Astrocyte (in vitro differentiated cells and primary cell): ENCODE data around the gene FSHB. TPM values are rescaled to one million over a fixed set of nuclear protein-coding genes. Genes with fewer than 3 reads are reported as not detected.

Source experiments
- DNase-seq: peaks from one replicate; pipeline ENCODE4 v3.0.0-alpha.2; 2010; ENCODE audit warnings: low read depth
- FAIRE-seq: peaks from 2 replicates; lab custom pipeline; 2011; peaks lifted over from hg19 to GRCh38; lab: Jason Lieb, UNC
- H2AFZ ChIP-seq: 2 replicates; pipeline ENCODE4 v1.6.0; 2012; ENCODE audit warnings: low read depth, low read length, inconsistent platforms
- H3K27ac ChIP-seq: 2 replicates; pipeline ENCODE4 v1.5.1; 2011; ENCODE audit warnings: low read depth, low read length, inconsistent platforms
- H3K27me3 ChIP-seq: 2 replicates; pipeline ENCODE4 v1.6.0; 2011; ENCODE audit warnings: low read length, inconsistent platforms; ENCODE audit not compliant: insufficient read depth
- H3K36me3 ChIP-seq: 2 replicates; pipeline ENCODE4 v1.5.1; 2011; ENCODE audit warnings: low read length, inconsistent platforms; ENCODE audit not compliant: insufficient read depth
- H3K4me1 ChIP-seq: 2 replicates; pipeline ENCODE4 v1.5.1; 2011; ENCODE audit warnings: low read length, inconsistent platforms; ENCODE audit not compliant: insufficient read depth
- H3K4me2 ChIP-seq: 2 replicates; pipeline ENCODE4 v1.6.0; 2012; ENCODE audit warnings: low read length, inconsistent platforms
- H3K4me3 ChIP-seq: 2 replicates; pipeline ENCODE4 v1.5.1; 2011; ENCODE audit warnings: low read depth, mild to moderate bottlenecking, low read length, inconsistent platforms; ENCODE audit not compliant: insufficient read depth
- H3K79me2 ChIP-seq: 2 replicates; pipeline ENCODE4 v1.6.0; 2012; ENCODE audit warnings: mild to moderate bottlenecking, low read length, inconsistent platforms; ENCODE audit not compliant: insufficient read depth
- H3K9ac ChIP-seq: 2 replicates; pipeline ENCODE4 v1.6.0; 2012; ENCODE audit warnings: mild to moderate bottlenecking, low read length, inconsistent platforms
- H3K9me3 ChIP-seq: 2 replicates; pipeline ENCODE4 v1.5.1; 2012; ENCODE audit warnings: low read depth, mild to moderate bottlenecking, low read length, inconsistent platforms; ENCODE audit not compliant: insufficient read depth
- H4K20me1 ChIP-seq: 2 replicates; pipeline ENCODE4 v1.6.0; 2012; ENCODE audit warnings: low read length, inconsistent platforms; ENCODE audit not compliant: insufficient read depth
- H3K27ac Mint-ChIP-seq: one replicate; pipeline ENCODE4 v1.8.0; 2021; ENCODE audit warnings: mild to moderate bottlenecking, mixed read lengths; ENCODE audit not compliant: unreplicated experiment
- H3K27me3 Mint-ChIP-seq: one replicate; pipeline ENCODE4 v1.8.0; 2021; ENCODE audit warnings: low read depth, mixed read lengths; ENCODE audit not compliant: unreplicated experiment
- H3K36me3 Mint-ChIP-seq: one replicate; pipeline ENCODE4 v1.8.0; 2021; ENCODE audit warnings: low read depth, mixed read lengths; ENCODE audit not compliant: unreplicated experiment
- H3K4me1 Mint-ChIP-seq: one replicate; pipeline ENCODE4 v1.8.0; 2021; ENCODE audit warnings: low read depth, mixed read lengths; ENCODE audit not compliant: unreplicated experiment
- H3K4me3 Mint-ChIP-seq: one replicate; pipeline ENCODE4 v1.8.0; 2021; ENCODE audit warnings: mild to moderate bottlenecking, moderate library complexity, mixed read lengths; ENCODE audit not compliant: unreplicated experiment
- H3K9me3 Mint-ChIP-seq: one replicate; pipeline ENCODE4 v1.8.0; 2021; ENCODE audit warnings: mild to moderate bottlenecking, mixed read lengths; ENCODE audit not compliant: unreplicated experiment
- EZH2 ChIP-seq: IDR thresholded peaks from 2 replicates; pipeline ENCODE4 v1.6.1; 2012; ENCODE audit warnings: mild to moderate bottlenecking, low read length, inconsistent platforms; ENCODE audit not compliant: insufficient read depth
- total RNA-seq: library from RNA; stranded (reverse); gene quantifications from 2 replicates; pipeline ENCODE4 v1.2.1, GENCODE V29; 2021
- TF ChIP-seq, protein P1 (sequence below): IDR thresholded peaks from 2 replicates; pipeline ENCODE4 v1.5.1; 2011; ENCODE audit warnings: low read depth, mild to moderate bottlenecking, inconsistent platforms, low read length, moderate library complexity; ENCODE audit not compliant: insufficient read depth

The FSHB gene
- total RNA-seq, 1 donor from 2014 or later = not detected

DNA sequence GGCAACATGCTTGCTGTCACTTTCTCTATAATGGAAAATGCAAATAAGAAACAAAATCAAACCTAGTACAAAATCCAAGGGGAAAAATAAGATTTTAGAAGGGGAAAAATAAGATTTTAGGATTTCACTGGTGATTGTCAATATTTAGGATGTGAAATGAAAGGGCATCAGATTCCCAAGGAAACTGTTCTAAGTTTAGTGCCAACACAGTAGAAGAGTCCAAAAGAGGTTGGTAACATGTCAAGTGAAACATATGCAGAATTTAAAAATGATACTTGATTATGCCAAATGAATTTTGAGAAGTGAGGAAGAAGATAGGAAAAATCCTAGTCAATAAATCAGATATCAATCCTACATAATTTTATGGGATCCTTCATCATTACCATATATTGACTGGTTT, 46.4 kb downstream of the FSHB start:
- H4K20me1 ChIP-seq = no peaks in the 10 kb centered on the region
- no peak overlapping the region for H3K27ac ChIP-seq
- peaks cover 2% of the 10 kb centered on the region for H3K4me1 Mint-ChIP-seq
- no peaks in the 10 kb centered on the region for H3K79me2 ChIP-seq
- H3K27ac Mint-ChIP-seq = no peak overlapping the region
- TF ChIP-seq, protein P1, sequence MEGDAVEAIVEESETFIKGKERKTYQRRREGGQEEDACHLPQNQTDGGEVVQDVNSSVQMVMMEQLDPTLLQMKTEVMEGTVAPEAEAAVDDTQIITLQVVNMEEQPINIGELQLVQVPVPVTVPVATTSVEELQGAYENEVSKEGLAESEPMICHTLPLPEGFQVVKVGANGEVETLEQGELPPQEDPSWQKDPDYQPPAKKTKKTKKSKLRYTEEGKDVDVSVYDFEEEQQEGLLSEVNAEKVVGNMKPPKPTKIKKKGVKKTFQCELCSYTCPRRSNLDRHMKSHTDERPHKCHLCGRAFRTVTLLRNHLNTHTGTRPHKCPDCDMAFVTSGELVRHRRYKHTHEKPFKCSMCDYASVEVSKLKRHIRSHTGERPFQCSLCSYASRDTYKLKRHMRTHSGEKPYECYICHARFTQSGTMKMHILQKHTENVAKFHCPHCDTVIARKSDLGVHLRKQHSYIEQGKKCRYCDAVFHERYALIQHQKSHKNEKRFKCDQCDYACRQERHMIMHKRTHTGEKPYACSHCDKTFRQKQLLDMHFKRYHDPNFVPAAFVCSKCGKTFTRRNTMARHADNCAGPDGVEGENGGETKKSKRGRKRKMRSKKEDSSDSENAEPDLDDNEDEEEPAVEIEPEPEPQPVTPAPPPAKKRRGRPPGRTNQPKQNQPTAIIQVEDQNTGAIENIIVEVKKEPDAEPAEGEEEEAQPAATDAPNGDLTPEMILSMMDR = no peak
- TF ChIP-seq EZH2 = no peak
- H3K4me3 Mint-ChIP-seq = no peak overlapping the region
- no peaks in the 10 kb centered on the region for H3K9me3 ChIP-seq
- H3K36me3 Mint-ChIP-seq = no peaks in the 10 kb centered on the region
- no peak overlapping the region for H2AFZ ChIP-seq
- DNase-seq (no peak), FAIRE-seq (no peak)
- peaks cover 3% of the 10 kb centered on the region for H3K4me1 ChIP-seq
- no peak overlapping the region for H3K4me2 ChIP-seq
- H3K27me3 ChIP-seq = no peaks in the 10 kb centered on the region
- no peak overlapping the region for H3K9ac ChIP-seq
- no peaks in the 10 kb centered on the region for H3K9me3 Mint-ChIP-seq
- no peak overlapping the region for H3K4me3 ChIP-seq
- H3K36me3 ChIP-seq = no peaks in the 10 kb centered on the region
- H3K27me3 Mint-ChIP-seq = no peaks in the 10 kb centered on the region

DNA sequence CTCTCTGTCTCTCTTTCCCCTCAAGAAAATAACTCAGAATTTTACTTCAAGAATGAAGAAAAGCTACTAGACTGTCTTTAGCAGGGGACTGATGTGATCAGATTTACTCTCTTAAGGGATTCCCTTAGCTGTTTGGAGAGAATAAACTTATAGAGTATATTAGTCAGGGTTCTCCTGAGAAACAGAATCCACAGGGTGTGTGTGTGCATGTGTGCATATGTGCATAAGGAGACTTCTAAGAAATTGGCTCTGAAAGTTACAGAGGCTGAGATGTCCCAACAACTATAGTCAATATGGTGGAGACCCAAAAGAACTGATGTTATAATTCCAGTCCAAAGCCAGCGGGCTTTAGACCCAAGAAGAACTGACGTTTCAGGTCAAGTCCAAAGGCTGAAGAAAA, 49.0 kb downstream of the FSHB start:
- H3K36me3 Mint-ChIP-seq = no peaks in the 10 kb centered on the region
- Histone ChIP-seq H3K27me3 (no peaks in the 10 kb centered on the region), H4K20me1 (no peaks in the 10 kb centered on the region), H3K4me2 (no peak overlapping the region), H3K27ac (no peak overlapping the region), H3K36me3 (no peaks in the 10 kb centered on the region), H3K4me1 (peaks cover 5% of the 10 kb centered on the region), H2AFZ (no peak overlapping the region), H3K79me2 (no peaks in the 10 kb centered on the region), H3K4me3 (no peak overlapping the region), H3K9ac (no peak overlapping the region), H3K9me3 (no peaks in the 10 kb centered on the region)
- DNase-seq (no peak), FAIRE-seq (no peak)
- no peaks in the 10 kb centered on the region for H3K9me3 Mint-ChIP-seq
- TF ChIP-seq, protein P1 = no peak
- TF ChIP-seq EZH2 = no peak
- H3K27ac Mint-ChIP-seq = no peak overlapping the region
- peaks cover 6% of the 10 kb centered on the region for H3K4me1 Mint-ChIP-seq
- no peak overlapping the region for H3K4me3 Mint-ChIP-seq
- H3K27me3 Mint-ChIP-seq = no peaks in the 10 kb centered on the region

DNA sequence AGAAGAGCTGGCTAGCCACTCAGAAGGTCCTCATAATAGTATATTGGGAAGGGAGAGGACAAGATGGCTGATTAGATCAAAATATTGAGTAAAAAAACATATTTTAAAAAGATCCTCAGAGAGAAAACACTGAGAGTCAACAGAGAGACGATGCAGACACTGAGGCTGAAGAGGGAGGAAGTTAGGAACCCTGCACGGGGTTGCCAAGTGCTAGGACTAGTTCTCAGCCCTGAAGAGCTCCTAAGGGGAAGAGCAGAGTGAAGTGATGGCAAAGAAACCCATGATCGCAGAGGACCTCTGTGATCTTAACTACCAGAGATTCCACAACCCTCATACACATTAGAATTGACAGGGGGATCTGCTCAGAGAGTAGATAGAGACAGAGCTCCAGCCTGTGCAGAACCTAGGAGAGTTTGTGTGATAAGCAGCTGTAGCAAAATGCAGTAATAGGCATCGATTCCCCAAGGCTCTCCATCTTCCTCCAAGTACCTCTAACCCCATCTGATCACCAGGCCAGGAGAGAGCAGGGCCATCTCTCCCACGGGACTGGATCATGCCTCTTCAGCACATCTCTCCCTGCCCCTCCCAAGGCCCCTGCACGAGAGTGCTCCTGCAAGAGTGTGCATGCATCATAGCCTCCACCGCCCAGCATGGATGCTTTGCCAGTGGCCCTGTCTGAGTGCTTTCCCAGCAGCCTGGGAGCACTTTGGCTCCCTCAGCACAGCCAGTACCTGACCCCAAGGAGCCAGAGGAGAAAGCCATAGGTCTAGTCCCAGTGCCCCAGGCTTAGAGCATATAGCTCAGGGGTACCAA, 50.9 kb downstream of the FSHB start:
- Histone ChIP-seq H3K27ac (no peak overlapping the region), H2AFZ (peak overlapping the region; percentile 46), H3K36me3 (no peaks in the 10 kb centered on the region), H3K4me1 (peaks cover 5% of the 10 kb centered on the region), H3K4me3 (no peak overlapping the region), H4K20me1 (no peaks in the 10 kb centered on the region), H3K79me2 (no peaks in the 10 kb centered on the region), H3K4me2 (no peak overlapping the region), H3K9me3 (no peaks in the 10 kb centered on the region), H3K9ac (no peak overlapping the region), H3K27me3 (no peaks in the 10 kb centered on the region)
- H3K4me1 Mint-ChIP-seq = peaks cover 6% of the 10 kb centered on the region
- H3K27ac Mint-ChIP-seq = no peak overlapping the region
- no peaks in the 10 kb centered on the region for H3K9me3 Mint-ChIP-seq
- H3K27me3 Mint-ChIP-seq = no peaks in the 10 kb centered on the region
- no peaks in the 10 kb centered on the region for H3K36me3 Mint-ChIP-seq
- no peak for FAIRE-seq
- no peak overlapping the region for H3K4me3 Mint-ChIP-seq
- TF ChIP-seq, protein P1 = no peak
- no peak for TF ChIP-seq EZH2
- no peak for DNase-seq
